ENCODE data around the gene TRIM24. TPM values are rescaled to one million over a fixed set of nuclear protein-coding genes. Genes with fewer than 3 reads are reported as not detected.
"Not testable (repeated sequence)": the region's sequence is repeated elsewhere in the genome, so short reads cannot be mapped to it uniquely, and the experiment has no call there.

Gene TRIM24
- polyA plus RNA-seq, 1 donor, result 68.1 TPM

- no peak for DNase-seq
These were observed 32.4 kb downstream of the TRIM24 start for GRCh38 chr7:138492423-138492822.

GRCh38 chr7:138493535-138493934 lies 33.5 kb downstream of the TRIM24 start:
- no peak for DNase-seq

- DNase-seq, result no peak
These were observed 35.4 kb downstream of the TRIM24 start for GRCh38 chr7:138495485-138495884.

- DNase-seq, result no peak
These were observed 39.3 kb downstream of the TRIM24 start for GRCh38 chr7:138499340-138499739.

DNA sequence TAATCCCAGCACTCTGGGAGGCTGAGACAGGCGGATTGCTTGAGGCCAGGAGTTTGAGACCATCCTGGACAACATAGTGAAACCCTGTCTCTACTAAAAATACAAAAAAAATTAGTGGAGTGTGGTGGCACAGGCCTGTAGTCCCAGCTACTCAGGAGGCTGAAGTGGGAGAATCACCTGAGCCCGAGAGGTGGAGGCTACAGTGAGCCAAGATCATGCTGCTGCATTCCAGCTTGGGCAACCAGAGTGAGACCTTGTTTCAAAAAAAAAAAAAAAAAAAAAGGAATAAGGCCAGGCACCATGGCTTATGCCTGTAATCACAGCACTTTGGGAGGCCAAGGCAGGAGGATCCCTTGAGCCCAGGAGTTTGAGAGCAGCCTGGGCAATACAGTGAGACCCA lies 40.2 kb downstream of the TRIM24 start:
- DNase-seq, result not testable (repeated sequence)

DNA sequence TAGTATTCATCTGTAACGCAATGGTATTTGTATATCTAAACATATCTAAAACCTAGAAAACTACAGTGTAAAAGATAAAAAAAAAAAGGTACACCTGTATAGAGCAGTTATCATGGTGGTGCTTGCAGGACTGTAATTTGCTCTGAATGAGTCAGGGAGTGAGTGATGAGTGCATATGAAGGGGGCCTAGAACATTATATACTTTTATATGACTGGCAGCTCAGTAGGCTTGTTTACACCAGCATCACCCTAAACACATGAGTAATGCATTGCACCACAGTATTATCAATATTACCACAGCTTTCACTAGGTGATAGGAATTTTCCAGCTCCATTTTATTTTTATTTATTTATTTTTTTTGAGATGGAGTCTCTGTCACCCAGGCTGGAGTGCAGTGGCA lies 40.8 kb downstream of the TRIM24 start:
- DNase-seq, result no peak

DNA sequence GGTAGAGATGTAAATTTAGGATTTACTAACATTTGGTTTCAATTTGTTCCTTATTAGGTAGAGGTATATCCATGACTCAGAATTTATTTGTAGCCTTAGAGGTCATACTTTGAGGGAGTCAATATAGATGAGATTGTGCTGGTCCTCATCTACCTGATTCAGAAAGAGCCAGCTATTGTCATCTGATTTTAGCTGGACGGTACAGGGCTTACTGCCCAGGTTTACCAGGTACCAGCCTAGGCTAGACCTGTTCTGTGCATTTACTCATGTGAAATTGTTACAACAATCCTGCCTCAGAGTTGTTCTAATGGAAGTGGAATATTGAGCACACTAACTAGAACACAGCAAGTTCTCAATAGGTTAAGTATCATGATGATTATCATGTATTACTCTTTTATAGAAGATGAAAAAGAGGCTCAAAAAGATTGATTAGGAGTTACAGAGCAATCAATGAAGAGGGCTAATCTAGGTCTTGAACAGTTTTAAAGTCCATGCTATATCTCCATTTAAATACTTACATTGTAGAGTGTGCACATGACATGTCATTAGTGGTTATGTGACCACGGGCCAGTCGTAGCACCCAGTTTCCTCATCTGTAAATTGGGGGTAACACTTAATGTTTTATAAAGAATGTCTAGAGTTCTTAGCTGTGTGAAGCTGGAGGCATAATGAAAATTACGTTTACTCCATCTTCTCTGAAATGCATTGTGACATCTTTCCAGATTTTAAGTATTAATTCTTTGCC lies 42.1 kb downstream of the TRIM24 start:
- DNase-seq, result no peak

DNA sequence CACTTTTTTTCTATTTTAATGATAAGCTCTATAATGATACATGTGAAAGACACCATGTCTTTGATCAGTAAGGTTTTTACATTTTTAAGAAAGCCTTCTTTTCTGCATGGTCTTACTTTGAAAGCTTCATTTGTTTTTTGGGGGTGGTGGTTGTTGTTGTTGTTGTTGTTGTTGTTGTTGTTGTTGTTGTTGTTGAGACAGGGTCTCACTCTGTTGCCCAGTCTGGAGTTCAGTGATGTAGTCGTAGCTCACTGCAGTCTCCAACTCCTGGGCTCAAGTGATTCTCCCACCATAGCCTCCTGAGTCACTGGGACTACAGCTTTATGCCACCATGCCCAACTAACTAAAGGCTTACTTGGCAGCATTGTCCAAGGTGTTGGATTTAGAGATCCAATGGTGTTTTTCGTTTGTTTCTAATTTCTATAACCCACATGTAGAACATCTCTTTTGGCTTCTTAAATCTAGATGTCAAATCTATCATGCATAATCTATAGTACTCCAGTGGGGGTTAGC lies 45.4 kb downstream of the TRIM24 start:
- DNase-seq, result no peak

DNA sequence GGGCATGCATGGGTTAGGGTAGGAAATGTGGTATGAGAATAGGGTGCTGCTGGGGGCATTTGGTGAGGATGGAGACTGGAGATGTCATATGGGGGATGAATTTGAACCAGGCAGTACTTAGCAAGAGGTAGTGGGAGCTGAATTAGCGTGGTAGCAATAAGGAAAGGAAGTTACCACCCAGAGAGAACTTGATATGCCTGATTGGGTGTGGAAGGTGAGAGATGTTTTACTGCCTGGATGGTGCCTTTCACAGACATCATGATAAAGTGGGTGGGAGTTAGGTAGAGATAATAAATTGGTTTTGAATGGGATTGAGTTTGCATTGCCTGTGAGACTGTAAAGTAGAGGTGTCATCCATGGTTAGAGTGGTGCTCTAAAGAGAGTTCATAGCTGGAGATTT lies 46.7 kb downstream of the TRIM24 start:
- no peak for DNase-seq

DNA sequence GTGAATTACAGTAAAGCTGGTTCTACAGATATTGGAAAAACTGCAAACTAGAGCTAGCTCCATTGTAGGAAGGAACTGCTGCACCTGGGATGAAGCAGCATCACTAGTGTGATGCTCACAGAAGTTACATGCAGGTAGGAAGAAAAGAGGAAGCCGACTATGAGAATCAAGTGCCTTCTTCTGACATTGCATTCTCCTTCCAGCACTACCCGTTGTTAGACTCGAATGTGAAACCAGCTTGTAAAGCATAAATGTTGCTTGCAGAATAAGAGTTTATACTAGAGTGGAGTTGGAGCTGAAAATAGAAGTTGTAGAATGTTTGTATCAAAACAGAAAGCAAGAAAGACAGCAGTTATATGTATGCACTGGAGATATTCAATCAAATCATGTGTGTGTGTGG lies 49.9 kb downstream of the TRIM24 start:
- DNase-seq, result no peak

DNA sequence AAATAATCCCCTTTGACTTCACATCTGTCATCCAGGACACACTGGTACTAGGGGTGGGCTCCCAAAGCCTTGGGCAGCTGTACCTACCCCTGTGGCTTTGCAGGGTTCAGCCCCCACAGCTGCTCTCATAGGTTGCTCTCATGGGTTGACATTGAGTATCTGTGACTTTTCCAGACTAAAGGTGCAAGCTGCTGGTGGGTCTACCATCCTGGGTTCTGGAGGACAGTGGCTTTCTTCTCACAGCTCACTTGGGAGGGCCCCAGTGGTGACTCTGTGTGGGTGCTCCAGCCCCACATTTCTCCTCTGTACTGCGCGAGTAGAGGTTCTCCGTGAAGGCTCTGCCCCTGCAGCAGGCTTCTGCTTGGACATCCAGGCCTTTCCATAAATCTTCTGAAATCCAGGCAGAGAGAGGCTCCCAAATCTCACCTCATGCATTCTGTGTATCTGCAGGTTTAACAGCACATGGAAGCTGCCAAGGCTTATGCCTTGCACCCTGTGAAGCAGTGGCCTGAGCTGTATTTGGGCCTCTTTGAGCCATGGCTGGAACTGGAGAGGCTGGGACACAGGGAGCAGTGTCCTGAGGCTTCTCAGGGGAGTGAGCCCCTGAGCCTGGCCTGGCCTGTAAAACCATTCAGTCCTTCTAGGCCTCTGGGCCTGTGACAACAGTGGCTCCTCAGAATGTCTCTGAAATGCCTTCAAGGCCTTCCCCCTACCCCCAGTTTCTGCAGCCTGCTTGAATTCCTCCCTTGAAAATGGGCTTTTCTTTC lies 52.2 kb downstream of the TRIM24 start:
- DNase-seq, result no peak

DNA sequence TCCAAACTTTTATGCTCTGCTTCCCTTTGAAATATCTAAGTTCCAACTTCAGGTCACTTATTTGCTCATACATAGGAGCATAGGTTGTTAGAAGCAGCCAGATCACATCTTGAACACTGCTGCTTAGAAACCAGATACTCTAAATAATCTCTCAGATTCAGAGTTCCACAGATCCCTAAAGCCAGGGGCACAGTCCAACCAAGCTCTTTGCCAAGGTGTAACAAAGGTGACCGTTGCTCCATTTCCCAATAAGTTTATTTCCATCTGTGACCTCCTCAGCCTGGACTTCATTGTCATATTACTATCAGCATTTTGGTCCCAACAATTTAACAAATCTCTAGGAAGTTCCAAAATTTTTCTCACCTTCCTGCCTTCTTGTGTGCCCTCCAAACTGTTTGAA lies 52.8 kb downstream of the TRIM24 start:
- no peak for DNase-seq

DNA sequence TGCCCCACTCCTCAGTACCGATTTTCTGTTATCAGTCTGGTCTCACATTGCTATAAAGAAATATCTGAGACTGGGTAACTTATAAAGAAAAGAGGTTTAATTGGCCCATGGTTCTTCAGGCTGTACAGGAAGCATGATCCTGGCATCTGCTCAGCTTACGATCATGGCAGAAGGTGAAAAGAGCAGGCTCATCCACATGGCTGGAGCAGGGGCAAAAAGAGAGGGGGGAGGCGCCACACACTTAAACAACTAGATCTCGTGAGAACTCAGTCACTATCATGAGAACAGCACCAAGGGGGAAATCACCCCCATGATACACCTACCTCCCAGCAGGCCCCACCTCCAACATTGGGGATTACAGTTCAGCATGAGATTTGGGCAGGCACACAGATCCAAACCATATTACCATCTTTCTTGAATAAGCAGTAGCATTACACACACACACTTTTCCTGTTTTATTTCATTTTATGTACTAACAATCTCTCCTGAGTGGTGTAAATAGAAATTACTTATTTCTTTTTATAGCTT lies 53.3 kb downstream of the TRIM24 start:
- DNase-seq, result no peak

GRCh38 chr7:138514044-138514443 lies 54.0 kb downstream of the TRIM24 start:
- DNase-seq, result no peak

- DNase-seq, result no peak
These were observed 55.0 kb downstream of the TRIM24 start for GRCh38 chr7:138515001-138515528.

DNA sequence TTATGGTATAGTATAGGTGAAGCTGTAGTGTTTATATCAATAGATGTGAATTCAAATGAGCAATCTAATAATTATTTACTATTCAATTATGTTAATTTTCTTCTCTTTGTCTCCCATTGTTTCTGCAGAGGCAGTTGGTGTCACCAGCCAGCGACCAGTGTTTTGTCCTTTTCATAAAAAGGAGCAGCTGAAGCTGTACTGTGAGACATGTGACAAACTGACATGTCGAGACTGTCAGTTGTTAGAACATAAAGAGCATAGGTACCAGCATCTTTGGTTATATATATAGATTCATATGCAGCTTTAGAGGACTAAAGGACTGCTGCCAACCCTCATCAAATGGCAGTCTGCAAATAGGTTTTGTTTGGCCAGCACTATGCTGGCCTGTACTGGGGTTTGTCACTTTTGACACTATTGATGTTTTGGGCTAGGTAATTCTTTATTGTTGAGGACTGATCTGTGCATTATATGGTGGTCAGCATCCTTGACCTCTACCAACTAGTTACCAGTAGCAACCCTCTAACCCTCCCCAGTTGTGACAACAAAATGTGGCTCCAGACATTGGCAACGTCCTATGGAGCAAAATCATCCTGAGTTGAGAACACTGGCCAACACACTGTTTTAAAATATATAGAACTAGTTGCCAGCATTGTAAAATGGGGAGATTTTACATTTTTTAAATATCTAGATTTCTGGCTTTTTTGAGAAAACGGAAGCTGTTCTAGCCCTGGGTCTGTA lies 59.2 kb downstream of the TRIM24 start:
- DNase-seq, result no peak

GRCh38 chr7:138520742-138521141 lies 60.7 kb downstream of the TRIM24 start:
- DNase-seq, result no peak

GRCh38 chr7:138521837-138522461 lies 61.9 kb downstream of the TRIM24 start:
- DNase-seq, result no peak

GRCh38 chr7:138524259-138524658 lies 64.2 kb downstream of the TRIM24 start:
- DNase-seq, result no peak

GRCh38 chr7:138525757-138526156 lies 65.7 kb downstream of the TRIM24 start:
- DNase-seq, result no peak

- DNase-seq, result peak; percentile 4
These were observed 67.7 kb downstream of the TRIM24 start for GRCh38 chr7:138527746-138528223.

GRCh38 chr7:138536833-138537232 lies 76.8 kb downstream of the TRIM24 start:
- DNase-seq, result not testable (repeated sequence)

All from left kidney (tissue), 2 donors.